Activated CD8-positive, alpha-beta memory T cell treated with anti-CD3 and anti-CD28 coated beads, Interleukin-2, amount 50 U/mL, for 24 hours (primary cell): ENCODE results near the gene FAM107B.
"Not testable (repeated sequence)": the region's sequence is repeated elsewhere in the genome, so short reads cannot be mapped to it uniquely, and the experiment has no call there.

Experiments
- DNase-seq: peaks from one replicate; pipeline ENCODE4 v3.0.0-alpha.2; 2020; ENCODE audit errors: extremely low read depth

Gene FAM107B

GRCh38 chr10:14601872-14602725 is 172.6 kb downstream of the FAM107B start:
- no peak for DNase-seq

- no peak for DNase-seq
These were observed 173.4 kb downstream of the FAM107B start for GRCh38 chr10:14601326-14601725.

GRCh38 chr10:14600065-14600464 is 174.6 kb downstream of the FAM107B start:
- no peak for DNase-seq

- no peak for DNase-seq
These were observed 175.6 kb downstream of the FAM107B start for GRCh38 chr10:14598809-14599764.

GRCh38 chr10:14595526-14596182 is 179.0 kb downstream of the FAM107B start:
- no peak for DNase-seq

GRCh38 chr10:14594878-14595525 is 179.7 kb downstream of the FAM107B start:
- DNase-seq: no peak

- DNase-seq: no peak
These were observed 180.9 kb downstream of the FAM107B start for GRCh38 chr10:14593806-14594205.

- no peak for DNase-seq
These were observed 182.1 kb downstream of the FAM107B start for GRCh38 chr10:14592566-14592965.

- DNase-seq: no peak
These were observed 182.7 kb downstream of the FAM107B start for GRCh38 chr10:14592026-14592425.

GRCh38 chr10:14588938-14589294 is 185.8 kb downstream of the FAM107B start:
- DNase-seq: not testable (repeated sequence)

- DNase-seq: no peak
These were observed 186.4 kb downstream of the FAM107B start for GRCh38 chr10:14588084-14588937.

- DNase-seq: no peak
These were observed 187.1 kb downstream of the FAM107B start for GRCh38 chr10:14587540-14588083.

- DNase-seq: no peak
These were observed 187.8 kb downstream of the FAM107B start for GRCh38 chr10:14586901-14587300.

GRCh38 chr10:14585287-14586193 is 189.2 kb downstream of the FAM107B start:
- no peak for DNase-seq

GRCh38 chr10:14584661-14585060 is 190.0 kb downstream of the FAM107B start:
- DNase-seq: no peak

GRCh38 chr10:14583967-14584366 is 190.7 kb downstream of the FAM107B start:
- no peak for DNase-seq

- peak; percentile 49 for DNase-seq
These were observed 191.4 kb downstream of the FAM107B start for GRCh38 chr10:14583252-14583651.

GRCh38 chr10:14581553-14582321 is 193.0 kb downstream of the FAM107B start:
- DNase-seq: no peak
